Measurements from ENCODE around the gene ESYT1.
"Not testable (repeated sequence)": the region's sequence is repeated elsewhere in the genome, so short reads cannot be mapped to it uniquely, and the experiment has no call there.

ESYT1 gene

GRCh38 chr12:56156464-56157200, 28.6 kb downstream of the ESYT1 start:
- not testable (repeated sequence) for DNase-seq (ENCODE audit: low read depth)

DNA sequence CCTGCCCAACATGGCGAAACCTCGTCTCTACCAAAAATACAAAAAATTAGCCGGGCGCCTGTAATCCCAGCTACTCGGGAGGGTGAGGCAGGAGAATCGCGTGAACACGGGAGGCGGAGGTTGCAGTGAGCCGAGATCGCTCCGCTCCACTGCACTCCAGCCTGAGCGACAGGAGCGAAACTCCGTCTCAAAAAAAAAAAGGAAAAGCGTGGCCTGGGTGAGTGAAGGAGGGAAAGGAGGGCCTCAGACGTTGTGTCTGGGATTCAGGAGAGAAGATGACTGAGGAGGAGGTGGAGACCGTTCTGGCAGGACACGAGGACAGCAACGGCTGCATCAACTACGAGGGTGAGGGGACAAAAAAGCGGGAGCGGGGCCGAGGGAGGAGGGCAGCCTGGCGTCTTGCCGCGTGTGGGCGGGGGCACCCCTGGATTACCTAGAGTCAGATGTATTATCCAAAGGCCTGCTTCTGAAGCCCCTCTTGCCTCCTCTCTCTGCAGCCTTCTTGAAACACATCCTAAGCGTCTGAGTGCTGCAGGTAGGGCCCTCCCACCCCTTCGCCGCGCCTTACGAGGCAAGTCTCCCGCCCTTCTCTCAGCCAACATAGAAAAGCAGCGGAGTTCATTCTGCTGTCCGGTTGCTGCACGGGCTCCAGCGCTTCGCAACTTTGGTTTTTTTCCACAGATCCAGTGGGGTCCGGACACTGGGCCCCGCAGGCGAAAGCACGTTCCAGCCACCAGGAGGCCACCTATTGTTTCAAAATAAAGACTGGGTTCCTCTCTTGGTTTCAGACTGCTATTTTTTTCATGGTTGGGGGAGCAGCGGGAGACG, 29.3 kb downstream of the ESYT1 start:
- peak; percentile 12 for DNase-seq (ENCODE audit: low read depth)

DNA sequence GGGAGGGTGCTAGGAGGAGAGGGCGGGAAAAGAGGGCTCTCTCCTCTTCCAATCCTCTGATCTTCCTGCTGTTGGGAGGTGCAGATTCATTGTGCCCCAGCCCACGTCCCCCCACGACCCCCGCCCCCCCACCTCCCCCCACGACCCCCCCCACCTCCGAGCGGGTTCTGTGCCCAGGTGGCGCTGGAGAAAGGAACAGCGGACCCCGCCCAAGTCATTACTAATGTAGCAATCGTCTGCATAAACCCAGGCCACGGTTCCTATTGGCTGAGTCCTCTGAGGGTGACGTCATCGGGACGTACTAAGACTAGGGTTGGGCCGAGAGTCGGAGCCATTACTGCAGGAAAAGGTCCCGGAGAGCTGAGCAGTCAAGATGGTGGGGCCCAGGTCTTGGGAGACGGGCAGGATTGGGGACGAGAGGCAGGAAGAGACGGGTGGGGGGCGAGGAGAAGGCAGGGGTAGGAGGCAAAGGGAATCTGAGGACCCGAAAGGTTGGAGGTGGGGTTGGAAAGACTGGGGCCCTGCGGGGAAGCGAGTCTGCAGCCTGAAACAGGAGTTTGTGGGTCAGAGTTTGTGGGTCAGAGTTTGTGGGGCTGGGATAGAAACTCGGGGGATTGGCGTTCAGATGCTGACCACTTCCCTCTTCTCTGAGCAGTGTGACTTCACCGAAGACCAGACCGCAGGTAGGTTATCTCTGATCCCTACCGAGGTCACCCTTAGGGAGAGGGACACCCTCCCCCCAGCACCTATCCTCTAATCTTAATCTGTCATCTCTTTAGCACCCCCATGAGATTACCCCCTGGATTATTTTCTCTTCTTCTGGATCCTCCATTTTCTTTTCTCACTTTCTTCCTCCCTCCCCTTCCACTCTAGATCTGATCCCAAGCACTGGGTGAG, 30.2 kb downstream of the ESYT1 start, which contains the start of gene MYL6:
Gene MYL6 (plus strand): TSS at position 331 of the 897 bp plus-strand sequence. CDS start 43 bp downstream, at position 374.
- DNase-seq (ENCODE audit: low read depth) = peak; percentile 72

DNA sequence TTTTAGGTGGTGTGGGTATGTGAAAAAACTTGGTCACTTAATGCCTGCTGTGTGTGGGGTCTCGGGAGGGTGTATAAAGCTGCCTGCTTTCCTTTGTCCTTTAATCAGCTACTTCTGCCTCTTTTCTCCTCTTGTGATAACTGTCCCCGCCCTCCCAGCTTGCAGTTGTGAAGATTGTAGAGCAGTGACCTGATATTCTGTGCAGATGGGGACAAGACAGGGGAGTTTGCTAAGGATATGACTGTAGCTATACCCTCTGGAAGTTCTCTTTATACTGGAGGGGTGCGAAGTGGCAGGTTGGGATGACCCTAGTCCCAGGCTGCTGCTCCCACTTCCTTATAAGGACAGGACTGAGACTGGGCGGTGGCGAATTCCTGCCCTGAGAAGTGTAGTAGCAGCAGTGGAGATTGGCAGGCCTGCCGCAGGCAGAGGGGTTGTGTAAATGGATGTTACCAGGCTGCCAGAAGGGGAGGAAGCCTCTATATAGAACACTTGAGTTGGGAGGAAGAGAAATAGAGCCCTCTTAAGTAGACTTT, 30.9 kb downstream of the ESYT1 start:
- no peak for DNase-seq (ENCODE audit: low read depth)

GRCh38 chr12:56159482-56160192, 31.6 kb downstream of the ESYT1 start:
- DNase-seq (ENCODE audit: low read depth) = no peak

- peak; percentile 15 for DNase-seq (ENCODE audit: low read depth)
Measured at GRCh38 chr12:56160193-56160763, 32.2 kb downstream of the ESYT1 start.

DNA sequence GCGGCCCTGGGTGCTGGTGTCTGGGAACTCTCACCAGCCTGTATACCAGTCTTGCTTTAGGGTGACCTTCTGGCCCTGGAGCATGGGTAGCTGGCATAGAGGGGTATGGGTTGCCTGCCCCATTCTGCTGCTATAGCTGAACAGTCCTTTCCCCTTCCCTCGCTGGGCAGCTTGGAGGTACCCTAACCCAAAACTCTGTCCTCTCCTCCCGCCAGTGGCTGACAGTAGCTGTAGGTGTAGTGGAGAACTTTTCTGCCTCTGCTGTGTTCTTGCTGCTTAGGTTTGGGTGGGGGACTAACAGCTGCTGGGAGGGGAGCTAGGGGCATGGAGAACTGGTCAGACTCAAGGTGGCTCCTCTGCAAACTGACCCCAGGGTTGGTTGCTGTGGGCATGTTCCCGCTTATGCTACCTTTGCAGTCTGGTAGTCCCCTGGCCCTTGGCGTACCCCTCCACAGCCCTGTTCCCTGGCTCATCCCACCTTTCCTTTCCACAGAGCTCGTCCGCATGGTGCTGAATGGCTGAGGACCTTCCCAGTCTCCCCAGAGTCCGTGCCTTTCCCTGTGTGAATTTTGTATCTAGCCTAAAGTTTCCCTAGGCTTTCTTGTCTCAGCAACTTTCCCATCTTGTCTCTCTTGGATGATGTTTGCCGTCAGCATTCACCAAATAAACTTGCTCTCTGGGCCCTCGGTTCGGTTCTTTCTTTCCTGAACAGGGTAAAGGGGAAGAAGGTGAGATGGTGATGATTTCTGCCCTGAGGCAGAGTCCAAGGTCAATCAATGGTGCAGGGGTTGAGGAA, 33.0 kb downstream of the ESYT1 start:
- DNase-seq (ENCODE audit: low read depth) = no peak

DNA sequence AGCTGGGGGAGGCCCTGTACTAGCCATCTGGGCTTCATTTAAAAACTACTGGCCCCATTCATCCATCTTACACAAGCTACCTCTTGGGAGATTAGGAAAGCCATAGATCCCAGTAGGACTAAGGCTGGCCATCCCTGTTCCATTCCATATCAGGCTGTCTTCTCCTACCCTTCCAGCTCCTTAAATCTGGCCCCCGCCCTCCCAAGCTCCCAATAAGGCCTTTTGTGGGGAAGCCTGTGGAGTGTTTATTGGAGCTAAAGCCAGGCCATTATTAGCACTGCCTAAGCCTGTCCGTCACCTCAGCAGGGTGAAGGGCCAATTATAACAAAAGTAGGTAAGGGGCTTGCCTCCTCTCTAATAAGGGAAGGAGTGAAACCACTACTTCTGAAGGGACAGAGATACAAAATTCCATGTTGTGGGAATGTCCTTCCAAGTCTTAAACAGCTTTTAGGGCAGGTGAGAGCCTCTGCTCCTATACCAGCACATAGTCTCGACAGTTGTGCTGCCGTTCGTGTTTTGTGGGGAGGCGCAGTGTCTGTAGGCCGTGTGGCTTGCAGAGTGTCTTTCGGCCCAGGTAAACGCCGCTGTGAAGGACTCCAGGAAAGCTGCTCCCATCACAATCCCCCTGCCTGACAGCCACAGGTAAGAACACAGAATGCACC, 33.8 kb downstream of the ESYT1 start:
- no peak for DNase-seq (ENCODE audit: low read depth)

GRCh38 chr12:56162468-56163290, 34.6 kb downstream of the ESYT1 start:
- DNase-seq (ENCODE audit: low read depth) = no peak

- DNase-seq (ENCODE audit: low read depth) = no peak
Measured at GRCh38 chr12:56163533-56164344, 35.7 kb downstream of the ESYT1 start.

GRCh38 chr12:56164345-56164729, 36.3 kb downstream of the ESYT1 start:
- no peak for DNase-seq (ENCODE audit: low read depth)

DNA sequence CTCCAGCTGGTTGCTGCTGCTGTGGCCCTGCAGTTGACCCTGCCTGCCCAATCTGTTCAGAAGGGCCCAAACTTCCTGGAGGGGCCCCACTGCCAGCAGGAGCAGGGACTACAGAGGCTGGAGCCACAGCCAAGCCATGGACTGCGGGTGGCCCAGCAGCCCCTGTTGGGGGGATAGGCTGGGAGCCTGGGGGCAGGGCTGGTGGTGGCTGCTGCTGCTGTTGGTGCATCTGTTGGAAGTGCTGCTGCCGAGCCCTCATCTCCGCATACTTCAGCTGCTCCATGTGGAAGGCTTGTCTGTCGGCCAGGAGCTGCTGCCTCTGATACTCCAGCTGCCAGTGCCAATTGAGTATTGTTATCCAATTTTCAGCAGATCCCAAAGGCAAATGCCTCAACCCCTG, 37.3 kb downstream of the ESYT1 start:
- no peak for DNase-seq (ENCODE audit: low read depth)

- DNase-seq (ENCODE audit: low read depth) = no peak
Measured at GRCh38 chr12:56169229-56169759, 41.2 kb downstream of the ESYT1 start.

DNA sequence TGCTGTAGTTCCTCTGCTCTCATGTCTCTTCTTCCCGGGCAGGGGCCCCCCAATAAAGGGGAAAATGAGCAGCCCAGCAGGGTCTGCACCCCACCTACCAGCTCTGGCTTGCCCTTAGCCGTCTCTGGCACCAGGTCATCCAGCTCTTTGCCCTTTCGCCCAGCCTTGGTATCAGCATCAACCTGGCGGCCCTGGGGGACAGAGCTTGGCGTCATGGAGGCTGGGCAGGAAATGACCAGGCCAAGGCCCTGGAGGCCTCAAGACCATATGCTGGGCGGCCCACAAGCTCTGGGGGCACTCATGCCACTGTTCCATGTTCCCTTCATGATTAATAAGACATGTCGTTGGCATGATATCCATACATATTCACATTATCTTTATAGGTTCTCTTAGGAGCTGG, 44.8 kb downstream of the ESYT1 start:
- DNase-seq (ENCODE audit: low read depth) = no peak

- no peak for DNase-seq (ENCODE audit: low read depth)
Measured at GRCh38 chr12:56178347-56178746, 50.3 kb downstream of the ESYT1 start.

DNA sequence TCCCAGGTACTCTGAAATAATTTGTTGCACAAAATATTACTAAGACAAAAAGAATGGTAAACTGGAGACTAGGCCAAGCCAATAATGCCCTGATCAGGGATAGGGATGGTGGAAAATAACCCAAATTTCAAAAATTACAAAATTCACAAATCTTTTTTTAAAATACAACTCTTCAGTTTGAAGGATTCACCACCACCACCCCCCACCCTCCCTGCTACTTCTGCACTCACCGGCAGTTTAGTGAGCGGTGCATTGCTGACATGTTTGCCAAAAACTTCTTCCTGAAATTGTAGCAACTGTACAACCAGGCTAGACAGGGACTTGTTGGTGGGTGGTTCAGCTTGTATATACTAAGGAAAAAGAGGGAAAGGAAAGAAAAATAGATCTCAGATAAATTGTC, 58.9 kb downstream of the ESYT1 start:
- no peak for DNase-seq (ENCODE audit: low read depth)

- no peak for DNase-seq (ENCODE audit: low read depth)
Measured at GRCh38 chr12:56188131-56188777, 60.2 kb downstream of the ESYT1 start.

Measured in stimulated activated CD8-positive, alpha-beta memory T cell treated with anti-CD3 and anti-CD28 coated beads, Interleukin-12 subunit alpha, Interleukin-12 subunit beta, amount 100 ng/mL, for 4 hours (primary cell).